Progenitor cell of endocrine pancreas (in vitro differentiated cells): ENCODE measurements around the gene MFSD8. TPM values are rescaled to one million over a fixed set of nuclear protein-coding genes. Genes with fewer than 3 reads are reported as not detected.
A peak's percentile ranks its signal among the peaks of the same experiment; 100 is the strongest.
"Not testable (repeated sequence)": the region's sequence is repeated elsewhere in the genome, so short reads cannot be mapped to it uniquely, and the experiment has no call there.

Source experiments
- DNase-seq: peaks from one replicate; pipeline ENCODE4 v3.0.0; 2021; ENCODE audit warnings: low spot score; ENCODE audit not compliant: unreplicated experiment
- H3K27ac Mint-ChIP-seq: 2 replicates; pipeline ENCODE4 v1.8.0; 2021; ENCODE audit warnings: mild to moderate bottlenecking, moderate library complexity, mixed read lengths
- H3K27me3 Mint-ChIP-seq: 2 replicates; pipeline ENCODE4 v1.8.0; 2021; ENCODE audit warnings: mixed read lengths
- H3K36me3 Mint-ChIP-seq: 2 replicates; pipeline ENCODE4 v1.8.0; 2022; ENCODE audit warnings: mixed read lengths; ENCODE audit not compliant: insufficient read depth
- H3K4me1 Mint-ChIP-seq: 2 replicates; pipeline ENCODE4 v1.8.0; 2021; ENCODE audit warnings: low read depth, mixed read lengths
- H3K4me3 Mint-ChIP-seq: 2 replicates; pipeline ENCODE4 v1.8.0; 2021; ENCODE audit warnings: low read depth, mild to moderate bottlenecking, moderate library complexity, mixed read lengths
- H3K9me3 Mint-ChIP-seq: 2 replicates; pipeline ENCODE4 v1.8.0; 2021; ENCODE audit warnings: low read depth, mixed read lengths
- CTCF ChIP-seq: fragments of 200-600 bp; sonication (generic); IDR thresholded peaks from one replicate; pipeline ENCODE4 v1.5.0; 2021; ENCODE audit warnings: antibody characterized with exemption, mild to moderate bottlenecking; ENCODE audit not compliant: unreplicated experiment
- total RNA-seq: library from RNA; stranded (reverse); gene quantifications from 2 replicates; pipeline ENCODE4 v1.2.1, GENCODE V29; 2021

The MFSD8 gene
- total RNA-seq, 1 donor from 2014 or later = 28.7 TPM

- no peaks in the 10 kb centered on the region for H3K27me3 Mint-ChIP-seq
- peaks cover 2% of the 10 kb centered on the region for H3K4me1 Mint-ChIP-seq
- H3K36me3 Mint-ChIP-seq = peaks cover 11% of the 10 kb centered on the region
- DNase-seq = no peak
- no peak overlapping the region for H3K4me3 Mint-ChIP-seq
- no peak overlapping the region for H3K27ac Mint-ChIP-seq
- no peaks in the 10 kb centered on the region for H3K9me3 Mint-ChIP-seq
- TF ChIP-seq CTCF = no peak
Observed at GRCh38 chr4:127959794-127960193, 5.2 kb downstream of the MFSD8 start.

GRCh38 chr4:127957105-127957504, 7.9 kb downstream of the MFSD8 start:
- H3K4me3 Mint-ChIP-seq = no peak overlapping the region
- peaks cover 8% of the 10 kb centered on the region for H3K36me3 Mint-ChIP-seq
- no peak for TF ChIP-seq CTCF
- H3K27ac Mint-ChIP-seq = no peak overlapping the region
- DNase-seq = no peak
- no peaks in the 10 kb centered on the region for H3K9me3 Mint-ChIP-seq
- no peaks in the 10 kb centered on the region for H3K27me3 Mint-ChIP-seq
- H3K4me1 Mint-ChIP-seq = no peaks in the 10 kb centered on the region

GRCh38 chr4:127936974-127937373, 28.0 kb downstream of the MFSD8 start:
- Mint-ChIP-seq H3K9me3 (no peaks in the 10 kb centered on the region), H3K4me1 (no peaks in the 10 kb centered on the region), H3K4me3 (no peak overlapping the region), H3K36me3 (peaks cover 14% of the 10 kb centered on the region), H3K27me3 (no peaks in the 10 kb centered on the region), H3K27ac (no peak overlapping the region)
- DNase-seq = no peak
- TF ChIP-seq CTCF = no peak

DNA sequence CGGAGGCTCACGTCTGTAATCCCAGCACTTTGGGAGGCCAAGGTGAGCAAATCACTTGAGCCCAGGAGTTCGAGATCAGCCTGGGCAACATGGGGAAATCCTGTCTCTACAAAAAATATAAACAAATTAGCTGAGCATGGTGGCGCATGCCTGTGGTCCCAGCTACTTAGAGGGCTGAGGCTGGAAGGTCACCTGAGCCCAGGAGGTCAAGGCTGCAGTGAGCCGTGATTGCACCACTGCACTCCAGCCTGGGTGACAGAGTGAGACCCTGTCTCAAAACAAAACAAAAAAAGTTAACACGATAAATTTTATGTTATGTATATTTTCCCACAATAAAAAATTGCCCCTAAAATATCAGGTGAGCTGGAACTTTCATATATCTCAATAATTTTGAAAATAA, 33.1 kb downstream of the MFSD8 start:
- H3K9me3 Mint-ChIP-seq, H3K36me3 Mint-ChIP-seq, DNase-seq, H3K4me1 Mint-ChIP-seq, H3K27ac Mint-ChIP-seq, H3K4me3 Mint-ChIP-seq, H3K27me3 Mint-ChIP-seq: not testable (repeated sequence)

DNA sequence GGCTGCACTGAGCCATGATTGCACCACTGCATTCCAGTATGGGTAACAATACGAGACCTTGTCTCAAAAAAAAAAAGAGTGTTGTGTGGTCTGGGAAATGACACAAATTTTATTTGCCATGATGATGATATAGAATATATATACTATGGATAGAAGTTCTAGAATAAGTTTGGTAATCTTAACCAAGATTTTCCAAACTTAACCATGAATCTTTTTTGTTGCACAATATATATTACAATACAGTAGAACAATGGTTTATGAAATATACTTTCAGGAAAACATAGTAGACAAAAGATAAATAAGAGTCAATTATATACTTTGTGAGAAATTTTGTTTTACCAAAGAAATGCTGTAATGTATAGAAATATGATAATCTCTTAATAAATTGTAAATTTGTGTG, 34.8 kb downstream of the MFSD8 start:
- no peaks in the 10 kb centered on the region for H3K27me3 Mint-ChIP-seq
- no peaks in the 10 kb centered on the region for H3K4me1 Mint-ChIP-seq
- H3K27ac Mint-ChIP-seq = peak overlapping the region; percentile 41
- H3K4me3 Mint-ChIP-seq = no peak overlapping the region
- TF ChIP-seq CTCF = no peak
- peaks cover 14% of the 10 kb centered on the region for H3K36me3 Mint-ChIP-seq
- DNase-seq = no peak
- H3K9me3 Mint-ChIP-seq = peaks cover 2% of the 10 kb centered on the region

- not testable (repeated sequence) for H3K4me1 Mint-ChIP-seq, H3K9me3 Mint-ChIP-seq, H3K4me3 Mint-ChIP-seq, DNase-seq, H3K27me3 Mint-ChIP-seq, H3K27ac Mint-ChIP-seq
- H3K36me3 Mint-ChIP-seq = peaks cover 25% of the 10 kb centered on the region
Observed at GRCh38 chr4:127925720-127926119, 39.3 kb downstream of the MFSD8 start.

DNA sequence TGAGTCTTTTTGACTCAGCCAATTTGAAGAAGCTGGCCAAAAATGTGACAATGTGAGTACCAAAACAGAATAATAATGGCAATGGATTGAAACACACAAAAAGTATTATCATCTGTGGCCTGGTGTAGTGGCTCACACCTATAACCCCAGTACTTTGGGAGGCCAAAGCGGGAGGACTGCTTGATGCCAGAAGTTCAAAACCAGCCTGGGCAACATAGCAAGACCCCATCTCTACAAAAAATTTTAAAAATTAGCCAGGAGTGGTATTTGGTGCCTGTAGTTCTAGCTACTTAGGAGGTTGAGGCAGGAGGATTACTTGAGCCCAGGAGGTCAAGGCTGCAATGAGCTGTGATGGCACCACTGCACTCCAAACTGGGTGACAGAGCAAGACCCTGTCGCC, 42.7 kb downstream of the MFSD8 start:
- Mint-ChIP-seq H3K4me1 (no peaks in the 10 kb centered on the region), H3K36me3 (peaks cover 25% of the 10 kb centered on the region), H3K27me3 (no peaks in the 10 kb centered on the region), H3K27ac (no peak overlapping the region), H3K9me3 (peaks cover 9% of the 10 kb centered on the region), H3K4me3 (no peak overlapping the region)
- no peak for TF ChIP-seq CTCF
- no peak for DNase-seq
